Measurements from ENCODE around the gene LILRA6.
"Not testable (repeated sequence)": the region's sequence is repeated elsewhere in the genome, so short reads cannot be mapped to it uniquely, and the experiment has no call there.

LILRA6 gene

GRCh38 chr19:54207983-54208783 is 34.4 kb downstream of the LILRA6 start:
- peak; percentile 99 for DNase-seq (ENCODE audit: low read depth)

DNA sequence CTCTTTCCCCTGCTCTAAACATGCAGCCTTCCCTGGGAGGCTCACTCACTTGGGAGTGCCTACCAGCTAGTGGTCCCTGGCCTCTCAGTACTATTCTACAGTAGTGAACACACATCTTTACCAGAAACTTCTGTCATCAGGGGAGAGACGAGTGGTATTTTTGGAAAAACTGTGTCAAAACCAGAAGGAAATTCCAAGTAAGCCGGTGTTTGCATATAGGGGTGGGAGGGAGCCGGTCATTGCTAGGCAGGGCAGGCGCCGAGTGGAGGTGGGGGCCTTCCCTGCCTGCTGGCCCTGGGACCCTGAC is 35.0 kb downstream of the LILRA6 start:
- DNase-seq (ENCODE audit: low read depth), result no peak

DNA sequence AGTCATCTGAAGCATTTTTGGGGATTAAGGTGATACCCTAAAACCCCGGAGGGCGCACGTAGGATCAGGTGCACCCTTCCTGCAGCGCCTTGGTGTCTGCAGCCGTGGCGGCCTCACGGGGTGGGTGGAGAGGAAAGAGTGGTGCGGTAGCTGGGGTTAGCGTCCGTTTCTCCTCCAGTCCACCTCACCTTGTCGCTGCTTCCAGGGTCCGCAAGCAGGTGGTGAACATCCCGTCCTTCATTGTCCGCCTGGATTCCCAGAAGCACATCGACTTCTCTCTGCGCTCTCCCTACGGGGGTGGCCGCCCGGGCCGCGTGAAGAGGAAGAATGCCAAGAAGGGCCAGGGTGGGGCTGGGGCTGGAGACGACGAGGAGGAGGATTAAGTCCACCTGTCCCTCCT is 35.4 kb downstream of the LILRA6 start:
- DNase-seq (ENCODE audit: low read depth), result not testable (repeated sequence)

- DNase-seq (ENCODE audit: low read depth), result no peak
Measured at GRCh38 chr19:54206831-54207177, 35.8 kb downstream of the LILRA6 start.

DNA sequence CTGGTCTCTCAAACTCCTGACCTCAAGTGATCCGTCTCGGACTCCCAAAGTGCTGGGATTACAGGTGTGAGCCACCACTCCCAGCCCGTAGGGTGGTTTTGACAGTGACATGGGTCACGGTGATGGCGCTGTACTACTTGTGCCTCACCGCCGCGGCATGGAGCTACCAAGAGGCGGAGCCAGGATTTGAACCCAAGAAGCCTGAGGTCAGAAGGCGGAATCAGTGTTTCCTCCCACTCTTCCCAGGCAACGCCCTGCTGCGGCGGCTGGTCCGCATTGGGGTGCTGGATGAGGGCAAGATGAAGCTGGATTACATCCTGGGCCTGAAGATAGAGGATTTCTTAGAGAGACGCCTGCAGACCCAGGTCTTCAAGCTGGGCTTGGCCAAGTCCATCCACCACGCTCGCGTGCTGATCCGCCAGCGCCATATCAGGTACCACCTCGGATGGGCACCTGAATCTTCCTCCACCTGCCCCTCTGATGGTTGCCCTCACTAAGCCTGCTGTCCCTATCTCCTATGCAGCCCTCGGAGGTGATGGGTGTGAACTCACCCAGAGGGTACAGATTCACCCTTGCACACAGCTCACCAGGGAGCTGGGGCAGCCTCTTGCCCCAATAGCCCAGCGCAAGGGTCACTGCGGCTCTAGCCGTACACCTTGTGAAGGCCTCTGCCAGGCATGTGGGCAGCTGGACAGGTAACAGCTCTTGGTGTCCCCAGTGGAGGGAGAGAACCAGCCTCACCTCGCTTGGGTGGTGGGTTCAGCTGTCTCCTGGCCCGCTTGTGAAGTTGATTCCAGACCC is 36.4 kb downstream of the LILRA6 start:
- no peak for DNase-seq (ENCODE audit: low read depth)

- no peak for DNase-seq (ENCODE audit: low read depth)
Measured at GRCh38 chr19:54204767-54205468, 37.7 kb downstream of the LILRA6 start.

DNA sequence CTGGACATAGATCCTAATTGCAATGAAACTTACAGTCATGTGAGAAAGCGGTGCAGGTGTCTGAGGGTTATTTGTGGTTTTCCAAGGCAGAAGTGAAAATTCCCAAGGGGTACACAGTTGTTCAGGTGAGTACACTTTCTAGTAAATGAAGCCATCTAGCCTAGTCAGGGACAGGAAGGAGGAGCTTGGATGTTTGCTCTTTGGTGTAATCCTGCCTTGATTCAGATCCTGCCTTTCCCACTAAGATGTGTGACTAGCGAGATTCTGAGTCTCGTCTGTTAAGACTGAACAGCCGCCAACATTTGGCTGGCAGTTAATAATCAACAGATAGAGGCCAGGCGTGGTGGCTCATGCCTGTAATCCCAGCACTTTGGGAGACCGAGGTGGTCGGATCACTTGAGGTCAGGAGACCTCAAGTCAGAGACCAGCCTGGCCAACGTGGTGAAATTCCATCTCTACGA is 39.4 kb downstream of the LILRA6 start:
- no peak for DNase-seq (ENCODE audit: low read depth)

GRCh38 chr19:54201980-54202379 is 40.6 kb downstream of the LILRA6 start:
- no peak for DNase-seq (ENCODE audit: low read depth)

DNA sequence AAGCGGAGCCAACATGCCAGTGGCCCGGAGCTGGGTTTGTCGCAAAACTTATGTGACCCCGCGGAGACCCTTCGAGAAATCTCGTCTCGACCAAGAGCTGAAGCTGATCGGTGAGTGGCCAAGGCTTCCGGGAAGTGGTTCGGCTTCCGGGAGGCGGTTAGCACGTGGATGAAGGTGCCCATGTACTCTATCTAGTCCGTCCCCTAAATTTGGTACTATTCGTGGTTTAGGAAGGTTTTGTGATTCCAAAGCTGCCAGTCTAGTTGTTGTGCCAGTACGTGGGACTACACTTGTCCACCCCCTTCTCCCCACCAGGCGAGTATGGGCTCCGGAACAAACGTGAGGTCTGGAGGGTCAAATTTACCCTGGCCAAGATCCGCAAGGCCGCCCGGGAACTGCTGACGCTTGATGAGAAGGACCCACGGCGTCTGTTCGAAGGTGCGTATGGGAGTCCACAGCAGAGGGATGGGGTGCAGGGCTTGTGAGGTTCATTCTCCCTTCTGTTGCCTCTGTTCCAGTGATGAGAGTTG is 41.4 kb downstream of the LILRA6 start:
- DNase-seq (ENCODE audit: low read depth), result no peak

DNA sequence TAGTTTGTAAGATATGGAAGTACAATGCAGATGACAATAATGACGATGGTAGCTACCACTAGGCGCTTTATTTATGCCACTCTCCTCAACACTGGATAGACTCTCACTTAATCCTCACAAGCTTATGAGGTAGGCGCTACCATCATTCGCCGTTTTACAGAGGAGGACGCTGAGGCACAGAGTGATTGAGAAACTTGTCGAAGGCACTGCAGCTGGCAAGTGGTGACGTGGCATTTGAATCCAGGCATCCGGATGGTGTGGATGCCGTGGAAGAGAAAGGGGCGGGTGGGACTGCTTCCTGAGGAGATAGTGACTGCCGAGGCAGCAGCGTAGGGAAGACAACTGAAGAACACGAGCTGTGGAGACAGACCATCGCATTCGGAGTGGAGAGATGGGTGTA is 43.2 kb downstream of the LILRA6 start:
- no peak for DNase-seq (ENCODE audit: low read depth)

- DNase-seq (ENCODE audit: low read depth), result no peak
Measured at GRCh38 chr19:54197121-54197520, 45.5 kb downstream of the LILRA6 start.

- no peak for DNase-seq (ENCODE audit: low read depth)
Measured at GRCh38 chr19:54196536-54196935, 46.1 kb downstream of the LILRA6 start.

DNA sequence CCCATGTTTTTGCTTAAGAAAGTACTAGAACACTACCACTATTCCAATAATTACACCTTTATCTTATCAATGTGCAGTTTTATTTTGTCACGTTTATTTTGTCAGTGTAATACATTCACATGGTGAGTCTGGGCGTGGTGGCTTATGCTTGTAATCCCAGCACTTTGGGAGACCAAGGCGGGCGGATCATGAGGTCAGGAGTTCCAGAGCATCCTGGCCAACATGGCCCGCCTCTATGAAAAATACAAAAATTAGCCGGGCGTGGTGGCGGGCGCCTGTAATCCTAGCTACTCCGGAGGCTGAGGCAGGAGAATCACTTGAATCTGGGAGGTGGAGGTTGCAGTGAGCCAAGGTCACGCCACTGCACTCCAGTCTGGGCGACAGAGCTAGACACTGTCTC is 48.1 kb downstream of the LILRA6 start:
- not testable (repeated sequence) for DNase-seq (ENCODE audit: low read depth)

GRCh38 chr19:54193011-54193410 is 49.6 kb downstream of the LILRA6 start:
- DNase-seq (ENCODE audit: low read depth), result no peak

GRCh38 chr19:54191811-54192453 is 50.7 kb downstream of the LILRA6 start:
- DNase-seq (ENCODE audit: low read depth), result no peak

DNA sequence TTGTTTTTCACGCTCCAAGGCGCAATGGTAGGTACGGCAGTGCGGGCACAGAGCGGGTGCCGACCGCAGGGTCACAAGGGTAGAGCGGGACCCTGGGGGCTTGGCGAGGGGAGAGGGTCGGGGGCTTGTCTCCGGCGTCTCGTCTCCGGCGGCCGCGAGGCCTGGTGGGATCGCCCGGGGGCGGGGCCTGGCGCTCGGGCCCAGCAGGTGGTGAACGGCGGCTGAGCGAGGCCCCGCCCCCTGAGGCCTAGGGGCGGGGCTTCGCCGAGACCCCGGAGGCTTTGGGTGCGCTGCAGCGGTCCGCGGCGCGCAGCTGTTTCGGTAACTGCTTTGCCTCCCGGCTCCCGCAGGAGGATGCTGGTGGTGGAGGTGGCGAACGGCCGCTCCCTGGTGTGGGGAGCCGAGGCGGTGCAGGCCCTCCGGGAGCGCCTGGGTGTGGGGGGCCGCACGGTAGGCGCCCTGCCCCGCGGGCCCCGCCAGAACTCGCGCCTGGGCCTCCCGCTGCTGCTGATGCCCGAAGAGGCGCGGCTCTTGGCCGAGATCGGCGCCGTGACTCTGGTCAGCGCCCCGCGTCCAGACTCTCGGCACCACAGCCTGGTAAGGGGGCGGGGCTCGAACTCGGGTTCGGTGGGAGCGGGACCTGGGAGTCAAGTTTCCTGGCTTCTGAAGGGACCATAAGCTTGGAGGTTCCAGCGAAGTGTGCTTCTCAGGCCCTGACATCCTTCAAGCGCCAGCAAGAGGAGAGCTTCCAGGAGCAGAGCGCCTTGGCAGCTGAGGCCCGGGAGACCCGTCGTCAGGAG is 51.4 kb downstream of the LILRA6 start, which contains the start of gene TSEN34:
TSS of gene TSEN34 (plus strand) at position 298 of the 800 bp plus-strand sequence. CDS start at position 355, 57 bp downstream.
- peak; percentile 74 for DNase-seq (ENCODE audit: low read depth)

GRCh38 chr19:54190503-54191010 is 52.0 kb downstream of the LILRA6 start:
- peak; percentile 99 for DNase-seq (ENCODE audit: low read depth)

DNA sequence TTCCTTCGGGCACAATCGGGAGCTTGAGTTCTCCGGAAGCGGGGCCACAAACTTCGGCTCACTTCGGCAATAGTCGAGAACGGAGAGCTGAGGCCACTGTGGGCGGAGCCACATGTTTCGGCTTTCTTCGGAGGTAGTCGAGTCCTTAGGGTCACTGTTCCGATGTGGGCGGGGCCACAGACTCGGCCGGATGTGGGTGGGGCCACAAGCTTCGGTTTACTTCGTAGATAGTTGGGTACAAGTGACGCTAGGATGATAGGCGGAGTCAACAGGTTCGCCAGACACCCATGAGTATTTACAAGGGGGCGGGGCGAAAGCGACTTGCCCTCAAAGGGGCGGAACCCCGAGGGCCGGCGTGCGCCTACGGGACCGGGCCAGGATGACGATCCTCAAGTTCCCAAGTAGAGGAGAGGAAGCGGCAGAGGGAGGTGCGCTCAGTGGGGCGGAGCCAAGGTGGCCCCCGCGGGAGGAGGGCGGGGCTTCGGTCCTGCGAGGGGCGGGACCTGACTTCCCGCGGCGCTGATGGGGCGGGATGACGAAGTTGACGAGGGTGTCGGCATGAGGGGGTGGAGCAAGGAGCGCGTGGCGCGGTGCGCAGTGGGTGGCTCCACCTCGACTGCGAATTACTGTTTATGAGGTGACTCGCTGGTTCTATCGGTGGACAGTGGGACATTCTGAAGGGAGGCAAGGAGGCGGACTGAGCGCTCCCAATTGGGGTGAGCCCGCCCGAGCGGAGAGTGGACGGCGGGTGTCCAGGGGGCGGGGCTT is 52.7 kb downstream of the LILRA6 start:
- peak; percentile 100 for DNase-seq (ENCODE audit: low read depth)

GRCh38 chr19:54189145-54189734 is 53.4 kb downstream of the LILRA6 start, which contains the start of gene MBOAT7:
TSS of gene MBOAT7 (minus strand) at chr19:54189580. CDS start at chr19:54188508, 1,072 bp downstream.
- DNase-seq (ENCODE audit: low read depth), result no peak

Measured in CMK (cell line).